ENCODE data around the gene ESRRA.
A peak's percentile ranks its signal among the peaks of the same experiment; 100 is the strongest.

GRCh38 chr11:64317325-64317960 is 12.1 kb downstream of the ESRRA start, which contains the start of gene TRMT112:
- peak; percentile 65 for TF ChIP-seq POLR2A (IDR thresholded peaks at IDR 0.05; ENCODE audit: low read depth, low read length)
- no peak for TF ChIP-seq CTCF (conservative IDR thresholded peaks at IDR 0.05; ENCODE audit: low read depth, low read length)
- TF ChIP-seq ELK1 (IDR thresholded peaks at IDR 0.05; ENCODE audit: borderline replicate concordance, low read depth, low read length) = no peak; the same call in 1 of the 2 replicates
- no peak; the same call in 1 of the 2 replicates for TF ChIP-seq RFX5 (IDR thresholded peaks at IDR 0.05; ENCODE audit: low read depth, low read length)
- TF ChIP-seq, protein P1, sequence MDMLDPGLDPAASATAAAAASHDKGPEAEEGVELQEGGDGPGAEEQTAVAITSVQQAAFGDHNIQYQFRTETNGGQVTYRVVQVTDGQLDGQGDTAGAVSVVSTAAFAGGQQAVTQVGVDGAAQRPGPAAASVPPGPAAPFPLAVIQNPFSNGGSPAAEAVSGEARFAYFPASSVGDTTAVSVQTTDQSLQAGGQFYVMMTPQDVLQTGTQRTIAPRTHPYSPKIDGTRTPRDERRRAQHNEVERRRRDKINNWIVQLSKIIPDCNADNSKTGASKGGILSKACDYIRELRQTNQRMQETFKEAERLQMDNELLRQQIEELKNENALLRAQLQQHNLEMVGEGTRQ (IDR thresholded peaks at IDR 0.05; ENCODE audit: low read depth, low read length) = peak; percentile 85
- TF ChIP-seq FOS (IDR thresholded peaks at IDR 0.05; ENCODE audit: low read depth, low read length) = no peak
- peak; percentile 59 for TF ChIP-seq BHLHE40 (IDR thresholded peaks at IDR 0.05; ENCODE audit: low read depth, low read length)
- no peak for TF ChIP-seq SMC3 (IDR thresholded peaks at IDR 0.05; ENCODE audit: low read depth, low read length)
- no peak; the same call in 1 of the 2 replicates for TF ChIP-seq MXI1 (IDR thresholded peaks at IDR 0.05; ENCODE audit: borderline replicate concordance, low read depth, low read length)
- TF ChIP-seq RAD21 (IDR thresholded peaks at IDR 0.05; ENCODE audit: low read length) = no peak
- TF ChIP-seq RCOR1 (IDR thresholded peaks at IDR 0.05; ENCODE audit: insufficient replicate concordance, low read length) = peak; percentile 32
- TF ChIP-seq CEBPB (IDR thresholded peaks at IDR 0.05; ENCODE audit: low read depth, low read length) = no peak
- TF ChIP-seq NFE2L2 (IDR thresholded peaks at IDR 0.05; ENCODE audit: low read depth, low read length) = no peak

Data from IMR-90 (cell line).